ENCODE data around the gene ESF1. TPM values are rescaled to one million over a fixed set of nuclear protein-coding genes. Genes with fewer than 3 reads are reported as not detected.
"Not testable (repeated sequence)": the region's sequence is repeated elsewhere in the genome, so short reads cannot be mapped to it uniquely, and the experiment has no call there.

ESF1 gene
- total RNA-seq, 2 donors from 2014 or later, result 10.4 to 11.1 TPM

GRCh38 chr20:13775867-13776266 is 8.9 kb downstream of the ESF1 start:
- DNase-seq (ENCODE audit: low spot score), result no peak
- Histone ChIP-seq H3K4me3 (no peak overlapping the region), H3K27me3 (no peaks in the 10 kb centered on the region), H3K4me1 (no peaks in the 10 kb centered on the region), H3K36me3 (peaks cover 68% of the 10 kb centered on the region), H3K27ac (no peak overlapping the region), H3K9me3 (no peaks in the 10 kb centered on the region)
- TF ChIP-seq CTCF (IDR thresholded peaks at IDR 0.05), result no peak

- no peak for DNase-seq (ENCODE audit: low spot score)
- H3K4me3 ChIP-seq, result no peak overlapping the region
- no peak overlapping the region for H3K27ac ChIP-seq
- H3K36me3 ChIP-seq, result peaks cover 75% of the 10 kb centered on the region
- no peaks in the 10 kb centered on the region for H3K27me3 ChIP-seq
- TF ChIP-seq CTCF (IDR thresholded peaks at IDR 0.05), result no peak
- H3K4me1 ChIP-seq, result no peaks in the 10 kb centered on the region
- H3K9me3 ChIP-seq, result no peaks in the 10 kb centered on the region
These were observed 12.2 kb downstream of the ESF1 start for GRCh38 chr20:13772529-13772928.

GRCh38 chr20:13771853-13772453 is 12.8 kb downstream of the ESF1 start:
- Histone ChIP-seq H3K4me1 (no peaks in the 10 kb centered on the region), H3K9me3 (no peaks in the 10 kb centered on the region), H3K27me3 (no peaks in the 10 kb centered on the region), H3K4me3 (no peak overlapping the region), H3K27ac (no peak overlapping the region), H3K36me3 (peaks cover 73% of the 10 kb centered on the region)
- no peak for DNase-seq (ENCODE audit: low spot score)
- peak; percentile 40 to 69 for TF ChIP-seq CTCF (IDR thresholded peaks at IDR 0.05)

DNA sequence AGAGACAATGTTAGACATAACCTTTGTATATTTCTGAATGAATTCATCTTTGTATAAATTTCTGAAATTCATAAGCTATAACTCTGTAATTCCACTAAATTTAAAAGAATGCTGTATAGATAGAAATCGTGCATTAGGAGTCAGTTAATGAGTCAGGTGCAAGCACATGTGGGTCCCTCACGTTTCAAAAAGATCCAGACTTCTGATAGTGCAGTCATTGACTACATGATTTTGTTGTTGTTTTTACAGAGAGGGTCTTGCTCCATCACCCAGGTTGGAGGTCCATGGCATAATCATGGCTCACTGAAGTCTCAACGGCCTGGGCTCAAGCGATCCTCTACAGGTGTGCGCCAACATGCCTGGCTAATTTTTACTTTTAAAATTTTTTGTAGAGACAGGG is 14.6 kb downstream of the ESF1 start:
- no peaks in the 10 kb centered on the region for H3K27me3 ChIP-seq
- H3K27ac ChIP-seq, result no peak overlapping the region
- TF ChIP-seq CTCF (IDR thresholded peaks at IDR 0.05), result no peak
- no peaks in the 10 kb centered on the region for H3K4me1 ChIP-seq
- no peak overlapping the region for H3K4me3 ChIP-seq
- no peak for DNase-seq (ENCODE audit: low spot score)
- peaks cover 0 to 11% of the 10 kb centered on the region in 2 donors for H3K9me3 ChIP-seq
- H3K36me3 ChIP-seq, result peaks cover 73% of the 10 kb centered on the region

- Histone ChIP-seq H3K36me3 (peaks cover 61% of the 10 kb centered on the region), H3K9me3 (peaks cover 0 to 11% of the 10 kb centered on the region in 2 donors), H3K4me3 (no peak overlapping the region), H3K27me3 (no peaks in the 10 kb centered on the region), H3K4me1 (no peaks in the 10 kb centered on the region), H3K27ac (no peak overlapping the region)
- no peak for TF ChIP-seq CTCF (IDR thresholded peaks at IDR 0.05)
- no peak for DNase-seq (ENCODE audit: low spot score)
These were observed 18.8 kb downstream of the ESF1 start for GRCh38 chr20:13765868-13766416.

- peaks cover 0 to 11% of the 10 kb centered on the region in 2 donors for H3K9me3 ChIP-seq
- DNase-seq (ENCODE audit: low spot score), result no peak
- no peak overlapping the region for H3K27ac ChIP-seq
- no peak overlapping the region for H3K4me3 ChIP-seq
- no peaks in the 10 kb centered on the region for H3K27me3 ChIP-seq
- peaks cover 55% of the 10 kb centered on the region for H3K36me3 ChIP-seq
- no peaks in the 10 kb centered on the region for H3K4me1 ChIP-seq
- no peak for TF ChIP-seq CTCF (IDR thresholded peaks at IDR 0.05)
These were observed 19.4 kb downstream of the ESF1 start for GRCh38 chr20:13765299-13765698.

GRCh38 chr20:13760451-13760946 is 24.2 kb downstream of the ESF1 start:
- not testable (repeated sequence) for H3K4me3 ChIP-seq; DNase-seq (ENCODE audit: low spot score); H3K9me3 ChIP-seq; H3K27ac ChIP-seq; H3K4me1 ChIP-seq; H3K27me3 ChIP-seq
- peaks cover 36% of the 10 kb centered on the region for H3K36me3 ChIP-seq
